ENCODE measurements around the gene UTF1.

UTF1 gene

GRCh38 chr10:133209641-133210040 is 20.4 kb upstream of the UTF1 start:
- Mint-ChIP-seq H3K9me3 (no peaks in the 10 kb centered on the region), H3K27ac (no peak overlapping the region), H3K4me3 (no peak overlapping the region), H3K27me3 (ENCODE audit: low read depth) (peaks cover 4% of the 10 kb centered on the region), H3K4me1 (no peaks in the 10 kb centered on the region), H3K36me3 (ENCODE audit: low read depth) (peaks cover 4% of the 10 kb centered on the region)
- no peak for TF ChIP-seq CTCF (IDR thresholded peaks at IDR 0.05; ENCODE audit: unreplicated experiment in 3 of 3)

- H3K4me3 Mint-ChIP-seq: no peak overlapping the region
- peaks cover 4% of the 10 kb centered on the region for H3K36me3 Mint-ChIP-seq (ENCODE audit: low read depth)
- TF ChIP-seq CTCF (IDR thresholded peaks at IDR 0.05; ENCODE audit: unreplicated experiment in 3 of 3): no peak
- H3K27me3 Mint-ChIP-seq (ENCODE audit: low read depth): peaks cover 9% of the 10 kb centered on the region
- H3K9me3 Mint-ChIP-seq: no peaks in the 10 kb centered on the region
- no peaks in the 10 kb centered on the region for H3K4me1 Mint-ChIP-seq
- no peak overlapping the region for H3K27ac Mint-ChIP-seq
These were observed 19.4 kb upstream of the UTF1 start for GRCh38 chr10:133210398-133211140.

- no peak overlapping the region for H3K27ac Mint-ChIP-seq
- TF ChIP-seq CTCF (IDR thresholded peaks at IDR 0.05; ENCODE audit: unreplicated experiment in 3 of 3): no peak
- no peaks in the 10 kb centered on the region for H3K4me1 Mint-ChIP-seq
- H3K4me3 Mint-ChIP-seq: no peak overlapping the region
- H3K9me3 Mint-ChIP-seq: no peaks in the 10 kb centered on the region
- H3K27me3 Mint-ChIP-seq (ENCODE audit: low read depth): peaks cover 15% of the 10 kb centered on the region
- H3K36me3 Mint-ChIP-seq (ENCODE audit: low read depth): peaks cover 7% of the 10 kb centered on the region
These were observed 18.7 kb upstream of the UTF1 start for GRCh38 chr10:133211141-133211830.

- peaks cover 11% of the 10 kb centered on the region for H3K36me3 Mint-ChIP-seq (ENCODE audit: low read depth)
- H3K4me1 Mint-ChIP-seq: no peaks in the 10 kb centered on the region
- peaks cover 25% of the 10 kb centered on the region for H3K27me3 Mint-ChIP-seq (ENCODE audit: low read depth)
- no peak overlapping the region for H3K27ac Mint-ChIP-seq
- no peaks in the 10 kb centered on the region for H3K9me3 Mint-ChIP-seq
- no peak for TF ChIP-seq CTCF (IDR thresholded peaks at IDR 0.05; ENCODE audit: unreplicated experiment in 3 of 3)
- no peak overlapping the region for H3K4me3 Mint-ChIP-seq
These were observed 17.8 kb upstream of the UTF1 start for GRCh38 chr10:133211959-133212852.

GRCh38 chr10:133212853-133213494 is 17.0 kb upstream of the UTF1 start:
- no peak overlapping the region for H3K4me3 Mint-ChIP-seq
- no peaks in the 10 kb centered on the region for H3K9me3 Mint-ChIP-seq
- no peak for TF ChIP-seq CTCF (IDR thresholded peaks at IDR 0.05; ENCODE audit: unreplicated experiment in 3 of 3)
- peaks cover 11% of the 10 kb centered on the region for H3K36me3 Mint-ChIP-seq (ENCODE audit: low read depth)
- no peaks in the 10 kb centered on the region for H3K4me1 Mint-ChIP-seq
- peaks cover 25% of the 10 kb centered on the region for H3K27me3 Mint-ChIP-seq (ENCODE audit: low read depth)
- H3K27ac Mint-ChIP-seq: no peak overlapping the region
